Neural progenitor cell (in vitro differentiated cells): ENCODE measurements around the gene TMEM100. TPM values are rescaled to one million over a fixed set of nuclear protein-coding genes. Genes with fewer than 3 reads are reported as not detected.

Experiments
- DNase-seq: peaks from one replicate; pipeline ENCODE4 v3.0.0-alpha.2; 2016; ENCODE audit warnings: low spot score
- H2AFZ ChIP-seq: fragments of 200-600 bp; sonication (generic); replicated peaks from 2 replicates; pipeline ENCODE4 v1.6.1; 2016; ENCODE audit warnings: antibody characterized with exemption
- H3F3A ChIP-seq: fragments of 200-600 bp; sonication (generic); 2 replicates; pipeline ENCODE4 v1.6.1; 2016; ENCODE audit warnings: antibody characterized with exemption, low read depth
- H3K27ac ChIP-seq: fragments of 200-600 bp; sonication (generic); 2 replicates; pipeline ENCODE4 v1.5.1; 2016; ENCODE audit warnings: mild to moderate bottlenecking
- H3K27me3 ChIP-seq: fragments of 200-600 bp; sonication (generic); 2 replicates; pipeline ENCODE4 v1.6.1; 2016; ENCODE audit warnings: mild to moderate bottlenecking, moderate library complexity
- H3K36me3 ChIP-seq: fragments of 200-600 bp; sonication (generic); 2 replicates; pipeline ENCODE4 v1.5.1; 2016
- H3K4me1 ChIP-seq: fragments of 200-600 bp; sonication (generic); 2 replicates; pipeline ENCODE4 v1.6.1; 2016; ENCODE audit warnings: mixed run types
- H3K4me2 ChIP-seq: fragments of 200-600 bp; sonication (generic); 2 replicates; pipeline ENCODE4 v1.6.1; 2016
- H3K4me3 ChIP-seq: fragments of 200-600 bp; sonication (generic); 2 replicates; pipeline ENCODE4 v1.5.1; 2016
- H3K79me2 ChIP-seq: fragments of 200-600 bp; sonication (generic); 2 replicates; pipeline ENCODE4 v1.6.1; 2016; ENCODE audit warnings: low read depth
- H3K9ac ChIP-seq: fragments of 200-600 bp; sonication (generic); 2 replicates; pipeline ENCODE4 v1.6.1; 2016
- H3K9me3 ChIP-seq: fragments of 200-600 bp; sonication (generic); 2 replicates; pipeline ENCODE4 v1.5.1; 2016; ENCODE audit warnings: low read depth
- H4K20me1 ChIP-seq: fragments of 200-600 bp; sonication (generic); 2 replicates; pipeline ENCODE4 v1.6.1; 2016; ENCODE audit warnings: low read depth
- H3K27ac Mint-ChIP-seq: 3 replicates; pipeline ENCODE4 v1.8.0; 2021; ENCODE audit warnings: mixed read lengths
- H3K27me3 Mint-ChIP-seq: 2 replicates; pipeline ENCODE4 v1.8.0; 2022; ENCODE audit warnings: low read depth, mild to moderate bottlenecking, inconsistent platforms, moderate library complexity, mixed read lengths; ENCODE audit not compliant: insufficient read depth
- H3K36me3 Mint-ChIP-seq: 3 replicates; pipeline ENCODE4 v1.8.0; 2021; ENCODE audit warnings: mixed read lengths
- H3K4me1 Mint-ChIP-seq: 3 replicates; pipeline ENCODE4 v1.8.0; 2021; ENCODE audit warnings: mixed read lengths
- H3K4me3 Mint-ChIP-seq: 3 replicates; pipeline ENCODE4 v1.8.0; 2021; ENCODE audit warnings: mild to moderate bottlenecking, moderate library complexity, mixed read lengths
- H3K9me3 Mint-ChIP-seq: 3 replicates; pipeline ENCODE4 v1.8.0; 2020; ENCODE audit warnings: mixed read lengths
- EZH2 ChIP-seq: fragments of 200-600 bp; sonication (generic); IDR thresholded peaks from 2 replicates; pipeline ENCODE4 v1.6.1; 2017; ENCODE audit warnings: antibody characterized with exemption, mild to moderate bottlenecking, moderate library complexity
- EZH2phosphoT487 ChIP-seq: fragments of 200-600 bp; sonication (generic); IDR thresholded peaks from 2 replicates; pipeline ENCODE4 v1.6.1; 2017; ENCODE audit warnings: antibody characterized with exemption
- total RNA-seq: library from RNA; depleted of rRNA; stranded (reverse); fragments of >200 nt; gene quantifications from 2 replicates; pipeline ENCODE4 v1.2.3, GENCODE V29; 2015; ENCODE audit warnings: low replicate concordance
- TF ChIP-seq, protein P1 (sequence below): fragments of 200-600 bp; sonication (generic); IDR thresholded peaks from 2 replicates; pipeline ENCODE4 v1.5.1; 2017; ENCODE audit warnings: antibody characterized with exemption, mild to moderate bottlenecking

The TMEM100 gene
- total RNA-seq, 1 donor from 2014 or later: 1.2 TPM

DNA sequence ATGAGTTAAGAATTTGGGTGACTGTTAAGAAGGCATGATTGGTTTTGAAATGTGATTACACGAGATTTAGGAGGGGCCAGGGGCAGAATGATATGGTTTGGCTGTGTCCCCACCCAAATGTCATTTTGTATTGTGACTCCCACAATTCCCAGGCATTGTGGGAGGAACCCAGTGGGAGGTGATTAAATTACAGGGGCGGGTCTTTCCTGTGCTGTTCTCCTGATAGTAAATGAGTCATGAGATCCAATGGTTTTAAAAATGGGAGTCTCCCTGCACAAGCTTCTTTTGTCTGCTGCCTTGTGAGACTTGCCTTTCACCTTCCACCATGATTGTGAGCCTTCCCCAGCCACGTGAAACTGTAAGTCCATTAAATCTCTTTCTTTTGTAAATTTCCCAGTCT lies 34.6 kb downstream of the TMEM100 start:
- Histone ChIP-seq H3K36me3 (no peaks in the 10 kb centered on the region), H3K79me2 (no peaks in the 10 kb centered on the region), H3K4me1 (no peaks in the 10 kb centered on the region), H3K9me3 (no peaks in the 10 kb centered on the region), H2AFZ (no peak overlapping the region), H3F3A (no peaks in the 10 kb centered on the region), H3K4me3 (no peak overlapping the region), H4K20me1 (no peaks in the 10 kb centered on the region), H3K4me2 (no peak overlapping the region), H3K9ac (no peak overlapping the region), H3K27me3 (no peaks in the 10 kb centered on the region), H3K27ac (no peak overlapping the region)
- Mint-ChIP-seq H3K27me3 (peaks cover 2% of the 10 kb centered on the region), H3K36me3 (no peaks in the 10 kb centered on the region), H3K4me1 (peaks cover 4% of the 10 kb centered on the region), H3K9me3 (peaks cover 14% of the 10 kb centered on the region), H3K4me3 (no peak overlapping the region), H3K27ac (no peak overlapping the region)
- TF ChIP-seq EZH2phosphoT487 (no peak), EZH2 (no peak)
- TF ChIP-seq, protein P1, sequence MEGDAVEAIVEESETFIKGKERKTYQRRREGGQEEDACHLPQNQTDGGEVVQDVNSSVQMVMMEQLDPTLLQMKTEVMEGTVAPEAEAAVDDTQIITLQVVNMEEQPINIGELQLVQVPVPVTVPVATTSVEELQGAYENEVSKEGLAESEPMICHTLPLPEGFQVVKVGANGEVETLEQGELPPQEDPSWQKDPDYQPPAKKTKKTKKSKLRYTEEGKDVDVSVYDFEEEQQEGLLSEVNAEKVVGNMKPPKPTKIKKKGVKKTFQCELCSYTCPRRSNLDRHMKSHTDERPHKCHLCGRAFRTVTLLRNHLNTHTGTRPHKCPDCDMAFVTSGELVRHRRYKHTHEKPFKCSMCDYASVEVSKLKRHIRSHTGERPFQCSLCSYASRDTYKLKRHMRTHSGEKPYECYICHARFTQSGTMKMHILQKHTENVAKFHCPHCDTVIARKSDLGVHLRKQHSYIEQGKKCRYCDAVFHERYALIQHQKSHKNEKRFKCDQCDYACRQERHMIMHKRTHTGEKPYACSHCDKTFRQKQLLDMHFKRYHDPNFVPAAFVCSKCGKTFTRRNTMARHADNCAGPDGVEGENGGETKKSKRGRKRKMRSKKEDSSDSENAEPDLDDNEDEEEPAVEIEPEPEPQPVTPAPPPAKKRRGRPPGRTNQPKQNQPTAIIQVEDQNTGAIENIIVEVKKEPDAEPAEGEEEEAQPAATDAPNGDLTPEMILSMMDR: no peak
- no peak for DNase-seq

GRCh38 chr17:55687037-55687436 lies 35.6 kb downstream of the TMEM100 start:
- Histone ChIP-seq H3K27me3 (no peaks in the 10 kb centered on the region), H3K36me3 (no peaks in the 10 kb centered on the region), H3F3A (no peaks in the 10 kb centered on the region), H3K9me3 (no peaks in the 10 kb centered on the region), H3K4me3 (no peak overlapping the region), H3K79me2 (no peaks in the 10 kb centered on the region), H4K20me1 (no peaks in the 10 kb centered on the region), H3K27ac (no peak overlapping the region), H3K4me2 (no peak overlapping the region), H3K9ac (no peak overlapping the region), H2AFZ (no peak overlapping the region), H3K4me1 (no peaks in the 10 kb centered on the region)
- TF ChIP-seq EZH2 (no peak), EZH2phosphoT487 (no peak)
- TF ChIP-seq, protein P1: no peak
- Mint-ChIP-seq H3K4me3 (no peak overlapping the region), H3K4me1 (peaks cover 4% of the 10 kb centered on the region), H3K27me3 (peaks cover 2% of the 10 kb centered on the region), H3K9me3 (peaks cover 14% of the 10 kb centered on the region), H3K27ac (no peak overlapping the region), H3K36me3 (no peaks in the 10 kb centered on the region)
- DNase-seq: no peak

- Histone ChIP-seq H3K9ac (no peak overlapping the region), H3K9me3 (no peaks in the 10 kb centered on the region), H3K4me3 (no peak overlapping the region), H3K4me2 (no peak overlapping the region), H3K27ac (no peak overlapping the region), H3K27me3 (no peaks in the 10 kb centered on the region), H4K20me1 (no peaks in the 10 kb centered on the region), H2AFZ (no peak overlapping the region), H3K4me1 (no peaks in the 10 kb centered on the region), H3F3A (no peaks in the 10 kb centered on the region), H3K79me2 (no peaks in the 10 kb centered on the region), H3K36me3 (no peaks in the 10 kb centered on the region)
- Mint-ChIP-seq H3K4me1 (no peaks in the 10 kb centered on the region), H3K27me3 (peaks cover 2% of the 10 kb centered on the region), H3K9me3 (peaks cover 14% of the 10 kb centered on the region), H3K27ac (no peak overlapping the region), H3K36me3 (no peaks in the 10 kb centered on the region), H3K4me3 (no peak overlapping the region)
- TF ChIP-seq EZH2: no peak
- TF ChIP-seq, protein P1: no peak
- no peak for TF ChIP-seq EZH2phosphoT487
- DNase-seq: no peak
These were observed 38.9 kb downstream of the TMEM100 start for GRCh38 chr17:55683550-55684315.
